Measurements from ENCODE around the gene SRC.

SRC gene

DNA sequence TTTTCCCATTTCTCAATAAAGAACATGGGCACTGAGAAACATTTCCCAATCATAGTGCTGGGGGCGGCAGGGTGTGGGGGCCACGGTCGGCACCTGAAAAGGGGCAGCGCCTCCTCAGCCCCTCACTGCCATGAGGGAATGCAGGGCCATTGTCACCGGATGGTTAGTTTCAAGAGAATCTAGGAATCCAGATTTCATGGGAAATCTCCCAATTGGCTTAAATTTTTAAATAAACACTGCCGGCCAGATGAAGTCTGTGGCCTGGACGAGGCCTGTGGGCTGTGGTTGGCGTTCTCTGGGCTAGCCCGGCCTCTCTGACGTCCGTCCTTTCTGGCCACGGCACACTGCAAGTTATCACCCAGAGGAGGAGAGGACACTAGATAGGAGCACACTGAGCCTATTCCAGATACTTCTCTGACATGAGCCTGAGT is 30.9 kb upstream of the SRC start:
- TF ChIP-seq, protein P1, sequence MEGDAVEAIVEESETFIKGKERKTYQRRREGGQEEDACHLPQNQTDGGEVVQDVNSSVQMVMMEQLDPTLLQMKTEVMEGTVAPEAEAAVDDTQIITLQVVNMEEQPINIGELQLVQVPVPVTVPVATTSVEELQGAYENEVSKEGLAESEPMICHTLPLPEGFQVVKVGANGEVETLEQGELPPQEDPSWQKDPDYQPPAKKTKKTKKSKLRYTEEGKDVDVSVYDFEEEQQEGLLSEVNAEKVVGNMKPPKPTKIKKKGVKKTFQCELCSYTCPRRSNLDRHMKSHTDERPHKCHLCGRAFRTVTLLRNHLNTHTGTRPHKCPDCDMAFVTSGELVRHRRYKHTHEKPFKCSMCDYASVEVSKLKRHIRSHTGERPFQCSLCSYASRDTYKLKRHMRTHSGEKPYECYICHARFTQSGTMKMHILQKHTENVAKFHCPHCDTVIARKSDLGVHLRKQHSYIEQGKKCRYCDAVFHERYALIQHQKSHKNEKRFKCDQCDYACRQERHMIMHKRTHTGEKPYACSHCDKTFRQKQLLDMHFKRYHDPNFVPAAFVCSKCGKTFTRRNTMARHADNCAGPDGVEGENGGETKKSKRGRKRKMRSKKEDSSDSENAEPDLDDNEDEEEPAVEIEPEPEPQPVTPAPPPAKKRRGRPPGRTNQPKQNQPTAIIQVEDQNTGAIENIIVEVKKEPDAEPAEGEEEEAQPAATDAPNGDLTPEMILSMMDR (conservative IDR thresholded peaks at IDR 0.05; ENCODE audit: low read length): no peak
- peak; percentile 87 for DNase-seq (ENCODE audit: low read depth)
- no peak overlapping the region for H3K4me3 ChIP-seq (ENCODE audit: low read length)

DNA sequence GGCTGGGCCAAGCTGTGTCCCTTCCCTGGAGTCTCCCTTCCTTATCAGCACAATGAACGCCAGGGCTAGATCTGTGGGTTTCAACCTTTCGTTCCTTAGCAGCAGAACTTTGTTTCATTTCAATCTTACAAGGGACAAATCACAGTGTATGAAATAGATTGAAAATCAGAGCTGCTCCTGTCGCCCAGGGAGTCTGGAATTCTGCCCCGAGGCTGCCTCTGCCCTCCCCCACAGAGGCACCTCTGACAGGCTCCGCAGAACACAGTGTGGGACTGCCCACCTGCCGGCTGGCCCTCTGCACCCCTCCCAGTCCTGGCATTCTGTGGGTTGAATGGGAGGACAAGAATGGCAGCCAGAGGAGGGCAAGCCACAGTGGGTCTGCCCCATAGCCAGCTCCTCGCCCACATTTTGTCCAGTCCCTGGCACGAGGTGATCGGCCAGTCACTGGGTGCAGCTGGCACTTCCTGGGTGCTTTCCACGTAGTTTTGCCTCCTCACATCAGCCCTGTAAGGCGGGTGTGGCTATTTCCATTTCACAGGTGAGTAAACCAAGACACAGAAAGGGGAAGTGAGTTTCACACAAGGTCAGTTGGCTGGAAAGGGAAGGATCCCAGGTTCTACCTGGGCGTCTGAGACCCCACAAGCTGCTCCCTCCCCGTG is 30.4 kb upstream of the SRC start:
- TF ChIP-seq, protein P1 (conservative IDR thresholded peaks at IDR 0.05; ENCODE audit: low read length): no peak
- no peak for DNase-seq (ENCODE audit: low read depth)
- no peak overlapping the region for H3K4me3 ChIP-seq (ENCODE audit: low read length)

DNA sequence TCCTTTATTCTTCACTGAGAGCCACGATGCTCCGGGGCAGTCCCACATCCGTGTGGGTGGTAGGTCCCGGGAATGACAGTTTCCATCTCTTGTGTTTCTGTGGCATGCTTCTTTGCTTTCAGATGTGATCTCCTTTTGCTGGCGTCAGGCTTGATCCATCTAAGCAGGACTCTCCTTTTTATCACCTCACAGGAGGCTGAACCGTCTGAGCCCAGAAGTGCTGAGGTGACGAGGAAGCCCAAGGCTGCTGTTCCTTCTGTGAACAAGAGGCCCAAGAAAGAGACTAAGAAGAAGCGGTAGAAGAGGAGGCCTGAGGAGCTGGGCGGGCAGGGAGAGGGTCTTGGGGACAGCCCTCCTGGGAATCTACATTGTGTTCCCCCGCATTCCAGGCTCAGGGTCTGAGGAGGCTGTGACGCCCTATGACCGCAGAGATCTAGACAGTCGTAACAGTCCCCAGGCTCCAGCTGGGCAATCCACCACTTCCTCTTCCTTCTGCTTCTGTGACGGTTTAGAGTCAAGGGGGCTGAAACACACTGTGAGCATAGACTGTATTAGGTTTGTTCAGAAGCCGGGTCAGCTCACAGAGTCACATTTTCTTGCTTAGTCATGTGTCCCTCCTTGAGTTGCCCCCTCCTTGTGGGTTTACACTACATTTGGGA is 29.7 kb upstream of the SRC start:
- TF ChIP-seq, protein P1 (conservative IDR thresholded peaks at IDR 0.05; ENCODE audit: low read length): no peak
- H3K4me3 ChIP-seq (ENCODE audit: low read length): no peak overlapping the region
- DNase-seq (ENCODE audit: low read depth): no peak

DNA sequence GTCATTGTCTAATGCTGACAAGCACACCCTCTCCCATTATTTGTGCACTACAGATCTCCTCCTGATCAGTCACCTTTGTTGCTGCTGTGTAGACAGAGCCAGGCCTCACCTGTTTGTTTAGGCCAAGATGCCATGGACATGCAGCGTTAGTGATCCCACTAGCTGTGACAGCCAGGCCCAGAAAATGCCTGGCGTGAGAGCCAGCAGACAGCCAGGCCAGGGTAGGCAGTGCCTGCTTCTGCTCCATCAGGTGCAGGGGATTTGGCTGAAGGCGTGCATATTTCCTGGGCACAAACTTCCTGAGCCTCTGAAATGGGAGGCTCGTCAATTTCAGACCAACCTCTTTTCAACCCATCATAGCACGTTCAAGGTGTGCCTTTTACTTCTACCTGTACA is 29.2 kb upstream of the SRC start:
- H3K4me3 ChIP-seq (ENCODE audit: low read length): no peak overlapping the region
- TF ChIP-seq, protein P1 (conservative IDR thresholded peaks at IDR 0.05; ENCODE audit: low read length): no peak
- DNase-seq (ENCODE audit: low read depth): no peak

DNA sequence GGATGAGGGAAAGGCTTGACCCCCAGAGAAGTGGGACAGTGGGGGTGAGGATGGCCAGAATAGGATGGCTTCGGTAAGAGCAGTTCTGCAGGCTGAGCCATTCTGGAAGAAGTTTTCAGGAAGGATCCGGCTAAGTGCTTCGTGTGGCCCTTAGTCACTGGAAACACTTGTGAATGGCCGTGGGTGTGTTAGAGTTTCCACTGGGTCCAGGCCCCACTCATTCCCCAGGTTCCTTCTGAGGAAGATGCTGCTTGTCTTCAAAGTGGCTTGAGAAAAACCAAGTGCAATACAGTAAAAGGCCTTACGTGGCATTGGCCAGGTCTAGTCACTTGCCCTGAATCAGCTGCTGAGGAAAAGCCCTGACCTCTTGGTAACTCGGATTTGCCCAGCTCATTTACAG is 28.6 kb upstream of the SRC start:
- TF ChIP-seq, protein P1 (conservative IDR thresholded peaks at IDR 0.05; ENCODE audit: low read length): no peak

DNA sequence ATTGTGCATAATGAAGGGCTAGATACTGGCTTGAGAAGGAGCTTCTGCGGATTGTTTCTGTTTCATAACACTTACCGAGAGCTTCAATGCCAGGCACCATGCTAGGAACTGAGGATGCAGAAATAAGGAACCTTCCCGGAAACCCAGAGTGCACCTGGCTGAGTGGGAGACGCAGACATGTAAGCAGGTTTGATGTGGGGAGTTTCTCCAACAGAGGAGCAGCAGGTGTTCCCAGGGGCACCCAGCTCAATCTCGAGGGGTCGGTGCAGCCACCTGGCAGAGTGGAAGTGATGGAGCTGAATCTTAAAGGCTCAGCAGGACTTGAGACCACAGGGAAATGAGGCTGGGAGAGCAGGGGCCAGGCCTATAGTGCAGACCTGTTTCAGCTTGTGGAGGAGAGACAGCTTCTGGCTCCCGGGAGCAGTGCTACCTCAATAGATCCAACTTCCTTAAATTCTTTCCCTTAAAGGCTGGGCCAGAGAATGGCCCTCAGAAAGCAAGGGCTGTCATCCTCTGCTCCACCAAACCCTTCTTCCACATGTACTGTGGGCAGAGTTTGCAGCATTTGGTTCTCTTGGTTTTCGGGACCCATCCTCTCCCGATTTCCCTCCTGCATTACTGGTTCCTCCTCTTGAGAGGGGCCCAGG is 27.8 kb upstream of the SRC start:
- TF ChIP-seq, protein P1 (conservative IDR thresholded peaks at IDR 0.05; ENCODE audit: low read length): no peak
- DNase-seq (ENCODE audit: low read depth): no peak
- no peak overlapping the region for H3K4me3 ChIP-seq (ENCODE audit: low read length)

More for the DNA sequence above, 28.6 kb upstream of the SRC start:
- no peak for DNase-seq (ENCODE audit: low read depth)
- no peak overlapping the region for H3K4me3 ChIP-seq (ENCODE audit: low read length)

All from AG10803 (cell line).